Tibial nerve (tissue), 4 donors: ENCODE measurements around the gene BCAP29.

Experiments used
- EP300 ChIP-seq, 2 donors: sonication (generic); formaldehyde crosslinking; IDR thresholded peaks; one replicate each; pipeline ENCODE4 v1.6.1; 2017; ENCODE audit warnings: antibody characterized with exemption in 2 of 2, mild to moderate bottlenecking in 1 of 2
- TF ChIP-seq, protein P1 (sequence below), 5 experiments: fragments of 200-600 bp in 3 of 5; fragments of 450-650 bp in 2 of 5; sonication (generic) in 3 of 5; IDR thresholded peaks; one replicate each; pipeline ENCODE4 v1.5.1; 2016 to 2019; ENCODE audit warnings: antibody characterized with exemption in 5 of 5, mild to moderate bottlenecking in 3 of 5, moderate library complexity in 2 of 5

- TF ChIP-seq, protein P1, sequence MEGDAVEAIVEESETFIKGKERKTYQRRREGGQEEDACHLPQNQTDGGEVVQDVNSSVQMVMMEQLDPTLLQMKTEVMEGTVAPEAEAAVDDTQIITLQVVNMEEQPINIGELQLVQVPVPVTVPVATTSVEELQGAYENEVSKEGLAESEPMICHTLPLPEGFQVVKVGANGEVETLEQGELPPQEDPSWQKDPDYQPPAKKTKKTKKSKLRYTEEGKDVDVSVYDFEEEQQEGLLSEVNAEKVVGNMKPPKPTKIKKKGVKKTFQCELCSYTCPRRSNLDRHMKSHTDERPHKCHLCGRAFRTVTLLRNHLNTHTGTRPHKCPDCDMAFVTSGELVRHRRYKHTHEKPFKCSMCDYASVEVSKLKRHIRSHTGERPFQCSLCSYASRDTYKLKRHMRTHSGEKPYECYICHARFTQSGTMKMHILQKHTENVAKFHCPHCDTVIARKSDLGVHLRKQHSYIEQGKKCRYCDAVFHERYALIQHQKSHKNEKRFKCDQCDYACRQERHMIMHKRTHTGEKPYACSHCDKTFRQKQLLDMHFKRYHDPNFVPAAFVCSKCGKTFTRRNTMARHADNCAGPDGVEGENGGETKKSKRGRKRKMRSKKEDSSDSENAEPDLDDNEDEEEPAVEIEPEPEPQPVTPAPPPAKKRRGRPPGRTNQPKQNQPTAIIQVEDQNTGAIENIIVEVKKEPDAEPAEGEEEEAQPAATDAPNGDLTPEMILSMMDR (IDR thresholded peaks at IDR 0.05): no peak
- TF ChIP-seq EP300 (IDR thresholded peaks at IDR 0.05): no peak
Observed at GRCh38 chr7:107628461-107629064, 48.5 kb downstream of the BCAP29 start.
